NOMO-1 (cell line): ENCODE measurements around the gene CACNA1S.

ENCODE experiments used
- DNase-seq, 2 experiments: peaks; one replicate each; lab custom pipeline; 2025; ENCODE audit not compliant: unreplicated experiment in 2 of 2; lab: John Stamatoyannopoulos, UW

CACNA1S gene

GRCh38 chr1:200990114-200990513 is 122.1 kb downstream of the CACNA1S start:
- no peak for DNase-seq
